ENCODE measurements around the gene SMTNL1.
A peak's percentile ranks its signal among the peaks of the same experiment; 100 is the strongest.
"Not testable (repeated sequence)": the region's sequence is repeated elsewhere in the genome, so short reads cannot be mapped to it uniquely, and the experiment has no call there.

SMTNL1 gene

GRCh38 chr11:57530596-57531507, 6.5 kb upstream of the SMTNL1 start, which contains the start of gene TIMM10:
Gene TIMM10 (minus strand): TSS chr11:57530754. CDS start chr11:57530189, 565 bp downstream.
- no peak for TF ChIP-seq CTCF (IDR thresholded peaks at IDR 0.05; ENCODE audit: control insufficient read depth, extremely low read depth, insufficient read depth)
- DNase-seq (ENCODE audit: low read depth): peak; percentile 99
- H3K4me3 ChIP-seq (ENCODE audit: low read depth, low read length): peak within 1 kb of the TSS; percentile 98

- H3K4me3 ChIP-seq (ENCODE audit: low read depth, low read length); DNase-seq (ENCODE audit: low read depth): not testable (repeated sequence)
These were observed 2.9 kb upstream of the SMTNL1 start for GRCh38 chr11:57534449-57534848.

GRCh38 chr11:57539342-57539741, 1.9 kb downstream of the SMTNL1 start:
- H3K4me3 ChIP-seq (ENCODE audit: low read depth, low read length): no peak overlapping the region
- no peak for TF ChIP-seq CTCF (IDR thresholded peaks at IDR 0.05; ENCODE audit: control insufficient read depth, extremely low read depth, insufficient read depth)
- no peak for DNase-seq (ENCODE audit: low read depth)

- TF ChIP-seq CTCF (IDR thresholded peaks at IDR 0.05; ENCODE audit: control insufficient read depth, extremely low read depth, insufficient read depth): no peak
- H3K4me3 ChIP-seq (ENCODE audit: low read depth, low read length): no peak overlapping the region
- no peak for DNase-seq (ENCODE audit: low read depth)
These were observed 3.8 kb downstream of the SMTNL1 start for GRCh38 chr11:57541169-57541568.

GRCh38 chr11:57542582-57542981, 5.2 kb downstream of the SMTNL1 start:
- no peak for DNase-seq (ENCODE audit: low read depth)
- H3K4me3 ChIP-seq (ENCODE audit: low read depth, low read length): no peak overlapping the region
- TF ChIP-seq CTCF (IDR thresholded peaks at IDR 0.05; ENCODE audit: control insufficient read depth, extremely low read depth, insufficient read depth): no peak

GRCh38 chr11:57543593-57543992, 6.2 kb downstream of the SMTNL1 start:
- no peak for DNase-seq (ENCODE audit: low read depth)
- TF ChIP-seq CTCF (IDR thresholded peaks at IDR 0.05; ENCODE audit: control insufficient read depth, extremely low read depth, insufficient read depth): no peak
- no peak overlapping the region for H3K4me3 ChIP-seq (ENCODE audit: low read depth, low read length)

GRCh38 chr11:57544566-57544965, 7.2 kb downstream of the SMTNL1 start:
- no peak for DNase-seq (ENCODE audit: low read depth)
- no peak overlapping the region for H3K4me3 ChIP-seq (ENCODE audit: low read depth, low read length)
- TF ChIP-seq CTCF (IDR thresholded peaks at IDR 0.05; ENCODE audit: control insufficient read depth, extremely low read depth, insufficient read depth): no peak

All from LNCaP clone FGC (cell line).